Measurements from ENCODE around the gene EFNA5. TPM values are rescaled to one million over a fixed set of nuclear protein-coding genes. Genes with fewer than 3 reads are reported as not detected.

The EFNA5 gene
- total and polyA plus RNA-seq, 2 of the 8 experiments (the other 6 are each of a cell fraction or from before 2014, with no cell fraction given), result 9.6 to 21.8 TPM

- TF ChIP-seq SP2 (IDR thresholded peaks at IDR 0.05; ENCODE audit: low read length), result no peak
- TF ChIP-seq KDM4A (IDR thresholded peaks at IDR 0.05; ENCODE audit: low read depth, low read length, severe bottlenecking), result no peak
- TF ChIP-seq SUZ12 (IDR thresholded peaks at IDR 0.05; ENCODE audit: low read length), result no peak
- TF ChIP-seq, protein P1, sequence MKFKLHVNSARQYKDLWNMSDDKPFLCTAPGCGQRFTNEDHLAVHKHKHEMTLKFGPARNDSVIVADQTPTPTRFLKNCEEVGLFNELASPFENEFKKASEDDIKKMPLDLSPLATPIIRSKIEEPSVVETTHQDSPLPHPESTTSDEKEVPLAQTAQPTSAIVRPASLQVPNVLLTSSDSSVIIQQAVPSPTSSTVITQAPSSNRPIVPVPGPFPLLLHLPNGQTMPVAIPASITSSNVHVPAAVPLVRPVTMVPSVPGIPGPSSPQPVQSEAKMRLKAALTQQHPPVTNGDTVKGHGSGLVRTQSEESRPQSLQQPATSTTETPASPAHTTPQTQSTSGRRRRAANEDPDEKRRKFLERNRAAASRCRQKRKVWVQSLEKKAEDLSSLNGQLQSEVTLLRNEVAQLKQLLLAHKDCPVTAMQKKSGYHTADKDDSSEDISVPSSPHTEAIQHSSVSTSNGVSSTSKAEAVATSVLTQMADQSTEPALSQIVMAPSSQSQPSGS (IDR thresholded peaks at IDR 0.05; ENCODE audit: low read length), result no peak
- TF ChIP-seq RBBP5 (IDR thresholded peaks at IDR 0.05; ENCODE audit: borderline replicate concordance, low read depth, low read length), result no peak
These were observed 202.5 kb downstream of the EFNA5 start (continued) for GRCh38 chr5:107468276-107468675.

Data from H1 (cell line).